Spleen (tissue), 7 donors: ENCODE measurements around the gene USP49.

ENCODE experiments used
- CTCF ChIP-seq, 11 experiments: fragments of 200-600 bp in 7 of 11; fragments of 450-650 bp in 4 of 11; sonication (generic) in 4 of 11; IDR thresholded peaks in 8 of 11; conservative IDR thresholded peaks in 3 of 11; 1 replicate in 7 of 11; 2 replicates in 4 of 11; pipeline versions ENCODE4 v1.4.0 to v1.8.0; 2016 to 2021; ENCODE audit warnings: antibody characterized with exemption in 11 of 11, inconsistent platforms in 4 of 11, mild to moderate bottlenecking in 1 of 11
- POLR2A ChIP-seq, 3 donors: fragments of 450-650 bp; IDR thresholded peaks; one replicate each; pipeline ENCODE4 v1.5.1; 2017; ENCODE audit warnings: antibody characterized with exemption in 3 of 3, mild to moderate bottlenecking in 1 of 3
- POLR2AphosphoS5 ChIP-seq, 3 donors: sonication (generic); formaldehyde crosslinking; IDR thresholded peaks; one replicate each; pipeline ENCODE4 v1.5.1; 2017; ENCODE audit warnings: antibody characterized with exemption in 3 of 3
- donor health status: DM: no; HTN: no; CAD: no; lungs with moderate emphysema.
- donor health status: DM: no; HTN: no; CAD: no.
- donor health status: DM: no; HTN: no; CAD: no.

GRCh38 chr6:41822021-41822420, 73.2 kb downstream of the USP49 start:
- TF ChIP-seq CTCF (IDR thresholded peaks at IDR 0.05 in 8 of 11, conservative IDR thresholded peaks at IDR 0.05 in 3 of 11) (no peak), POLR2AphosphoS5 (IDR thresholded peaks at IDR 0.05) (no peak), POLR2A (IDR thresholded peaks at IDR 0.05) (no peak)
